Osteoblast (primary cell): ENCODE data around the gene ACSL5. TPM values are rescaled to one million over a fixed set of nuclear protein-coding genes. Genes with fewer than 3 reads are reported as not detected.

Experiments used
- DNase-seq: peaks from one replicate; pipeline ENCODE4 v3.0.0; 2011; ENCODE audit warnings: low spot score, mixed read lengths; ENCODE audit not compliant: insufficient read length; ENCODE audit errors: missing footprints
- H2AFZ ChIP-seq: 2 replicates; pipeline ENCODE4 v1.6.0; 2011; ENCODE audit warnings: mild to moderate bottlenecking, low read length
- H3K27ac ChIP-seq: 2 replicates; pipeline ENCODE4 v1.5.1; 2011; ENCODE audit warnings: mild to moderate bottlenecking, low read depth, low read length, moderate library complexity
- H3K27me3 ChIP-seq: 2 replicates; pipeline ENCODE4 v1.6.0; 2012; ENCODE audit warnings: mild to moderate bottlenecking, control low read depth, inconsistent platforms, low read length, moderate library complexity; ENCODE audit not compliant: insufficient read depth
- H3K36me3 ChIP-seq: 2 replicates; pipeline ENCODE4 v1.5.1; 2011; ENCODE audit warnings: mild to moderate bottlenecking, low read length, control low read depth, moderate library complexity; ENCODE audit not compliant: insufficient read depth
- H3K4me1 ChIP-seq: 2 replicates; pipeline ENCODE4 v1.5.1; 2011; ENCODE audit warnings: mild to moderate bottlenecking, low read length, control low read depth, moderate library complexity; ENCODE audit not compliant: insufficient read depth
- H3K4me2 ChIP-seq: 2 replicates; pipeline ENCODE4 v1.6.0; 2011; ENCODE audit warnings: mild to moderate bottlenecking, low read length; ENCODE audit not compliant: insufficient read depth
- H3K4me3 ChIP-seq: fragments of 200-600 bp; sonication (generic); 3 replicates; pipeline ENCODE4 v1.5.1; 2012; ENCODE audit warnings: mild to moderate bottlenecking, low read length, inconsistent platforms; ENCODE audit not compliant: insufficient read depth
- H3K79me2 ChIP-seq: 2 replicates; pipeline ENCODE4 v1.6.0; 2012; ENCODE audit warnings: mild to moderate bottlenecking, low read length, control low read depth, inconsistent platforms; ENCODE audit not compliant: insufficient read depth
- H3K9me3 ChIP-seq: 2 replicates; pipeline ENCODE4 v1.5.1; 2011; ENCODE audit warnings: low read depth, low read length, control low read depth
- H4K20me1 ChIP-seq: 2 replicates; pipeline ENCODE4 v1.6.0; 2012; ENCODE audit warnings: mild to moderate bottlenecking, low read length, control low read depth; ENCODE audit not compliant: insufficient read depth
- total RNA-seq: library from RNA; depleted of rRNA; stranded (reverse); fragments of >200 nt; gene quantifications from 2 replicates; pipeline ENCODE4 v1.2.3, GENCODE V29; 2012
- TF ChIP-seq, protein P1 (sequence below): IDR thresholded peaks from 2 replicates; pipeline ENCODE4 v1.5.1; 2011; ENCODE audit warnings: mild to moderate bottlenecking, low read depth, low read length, moderate library complexity; ENCODE audit errors: extremely low read depth

The ACSL5 gene
- total RNA-seq, 1 donor = 5.1 TPM

DNA sequence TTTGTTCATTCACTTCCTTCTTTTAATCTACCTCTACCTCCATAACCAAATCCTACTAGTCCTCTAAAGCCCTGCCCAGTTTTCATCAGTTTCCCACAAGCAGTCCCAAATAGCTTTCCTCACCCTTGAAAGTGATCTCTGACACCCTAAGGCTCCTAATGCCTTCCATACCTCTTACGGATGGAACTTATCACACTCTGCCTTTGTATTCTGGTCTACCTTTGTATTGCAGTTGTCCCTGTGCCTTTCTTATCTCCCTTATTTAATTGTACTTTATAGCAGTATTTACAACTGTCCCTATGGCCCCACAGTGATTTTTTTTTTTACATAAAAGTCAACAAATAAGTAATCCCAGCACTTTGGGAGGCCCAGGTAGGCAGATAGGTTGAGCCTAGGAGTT is 33.8 kb downstream of the ACSL5 start:
- DNase-seq = no peak
- Histone ChIP-seq H3K4me2 (no peak overlapping the region), H4K20me1 (no peaks in the 10 kb centered on the region), H3K4me3 (no peak overlapping the region), H3K36me3 (no peaks in the 10 kb centered on the region), H3K9me3 (no peaks in the 10 kb centered on the region), H3K79me2 (no peaks in the 10 kb centered on the region), H3K27ac (no peak overlapping the region), H3K4me1 (no peaks in the 10 kb centered on the region), H2AFZ (no peak overlapping the region), H3K27me3 (no peaks in the 10 kb centered on the region)
- TF ChIP-seq, protein P1, sequence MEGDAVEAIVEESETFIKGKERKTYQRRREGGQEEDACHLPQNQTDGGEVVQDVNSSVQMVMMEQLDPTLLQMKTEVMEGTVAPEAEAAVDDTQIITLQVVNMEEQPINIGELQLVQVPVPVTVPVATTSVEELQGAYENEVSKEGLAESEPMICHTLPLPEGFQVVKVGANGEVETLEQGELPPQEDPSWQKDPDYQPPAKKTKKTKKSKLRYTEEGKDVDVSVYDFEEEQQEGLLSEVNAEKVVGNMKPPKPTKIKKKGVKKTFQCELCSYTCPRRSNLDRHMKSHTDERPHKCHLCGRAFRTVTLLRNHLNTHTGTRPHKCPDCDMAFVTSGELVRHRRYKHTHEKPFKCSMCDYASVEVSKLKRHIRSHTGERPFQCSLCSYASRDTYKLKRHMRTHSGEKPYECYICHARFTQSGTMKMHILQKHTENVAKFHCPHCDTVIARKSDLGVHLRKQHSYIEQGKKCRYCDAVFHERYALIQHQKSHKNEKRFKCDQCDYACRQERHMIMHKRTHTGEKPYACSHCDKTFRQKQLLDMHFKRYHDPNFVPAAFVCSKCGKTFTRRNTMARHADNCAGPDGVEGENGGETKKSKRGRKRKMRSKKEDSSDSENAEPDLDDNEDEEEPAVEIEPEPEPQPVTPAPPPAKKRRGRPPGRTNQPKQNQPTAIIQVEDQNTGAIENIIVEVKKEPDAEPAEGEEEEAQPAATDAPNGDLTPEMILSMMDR = no peak

DNA sequence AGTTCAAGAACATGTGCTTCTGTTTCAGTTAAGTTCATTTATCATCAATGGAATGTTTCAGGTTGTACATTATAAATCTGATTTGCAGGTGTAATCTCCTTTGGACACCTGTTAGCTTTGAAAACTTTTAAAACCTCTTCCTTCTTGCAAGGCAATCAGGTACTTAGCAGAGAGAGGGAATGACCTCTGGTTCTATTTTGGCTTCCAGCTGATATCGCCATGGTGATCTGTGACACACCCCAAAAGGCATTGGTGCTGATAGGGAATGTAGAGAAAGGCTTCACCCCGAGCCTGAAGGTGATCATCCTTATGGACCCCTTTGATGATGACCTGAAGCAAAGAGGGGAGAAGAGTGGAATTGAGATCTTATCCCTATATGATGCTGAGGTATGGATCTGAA is 35.4 kb downstream of the ACSL5 start:
- TF ChIP-seq, protein P1 = no peak
- Histone ChIP-seq H3K36me3 (no peaks in the 10 kb centered on the region), H3K4me3 (no peak overlapping the region), H4K20me1 (no peaks in the 10 kb centered on the region), H3K4me2 (no peak overlapping the region), H3K9me3 (no peaks in the 10 kb centered on the region), H3K27ac (no peak overlapping the region), H3K79me2 (no peaks in the 10 kb centered on the region), H2AFZ (no peak overlapping the region), H3K4me1 (no peaks in the 10 kb centered on the region), H3K27me3 (no peaks in the 10 kb centered on the region)
- DNase-seq = no peak

DNA sequence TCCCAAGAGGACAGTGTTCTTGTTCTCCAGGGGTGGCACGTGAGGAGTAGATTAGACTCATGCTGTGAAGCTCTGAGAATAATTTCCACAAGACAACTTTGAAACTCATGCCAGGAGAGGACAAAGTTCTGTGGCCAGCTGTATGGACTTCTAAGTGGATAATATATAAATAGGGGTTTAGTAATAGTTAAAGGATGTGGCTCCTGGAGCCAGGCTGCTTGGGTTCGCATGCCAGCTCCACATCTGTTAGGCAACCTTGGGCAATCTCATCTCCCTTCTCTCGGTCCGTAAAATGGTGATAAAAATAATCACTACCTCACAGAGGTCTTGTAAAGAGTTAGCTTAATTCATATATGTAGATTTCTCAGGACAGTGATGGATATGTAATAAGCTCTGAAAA is 35.8 kb downstream of the ACSL5 start:
- Histone ChIP-seq H3K79me2 (no peaks in the 10 kb centered on the region), H3K27ac (no peak overlapping the region), H3K9me3 (no peaks in the 10 kb centered on the region), H3K36me3 (no peaks in the 10 kb centered on the region), H3K4me1 (no peaks in the 10 kb centered on the region), H3K27me3 (no peaks in the 10 kb centered on the region), H4K20me1 (no peaks in the 10 kb centered on the region), H3K4me2 (no peak overlapping the region), H3K4me3 (no peak overlapping the region), H2AFZ (no peak overlapping the region)
- DNase-seq = no peak
- TF ChIP-seq, protein P1 = no peak

DNA sequence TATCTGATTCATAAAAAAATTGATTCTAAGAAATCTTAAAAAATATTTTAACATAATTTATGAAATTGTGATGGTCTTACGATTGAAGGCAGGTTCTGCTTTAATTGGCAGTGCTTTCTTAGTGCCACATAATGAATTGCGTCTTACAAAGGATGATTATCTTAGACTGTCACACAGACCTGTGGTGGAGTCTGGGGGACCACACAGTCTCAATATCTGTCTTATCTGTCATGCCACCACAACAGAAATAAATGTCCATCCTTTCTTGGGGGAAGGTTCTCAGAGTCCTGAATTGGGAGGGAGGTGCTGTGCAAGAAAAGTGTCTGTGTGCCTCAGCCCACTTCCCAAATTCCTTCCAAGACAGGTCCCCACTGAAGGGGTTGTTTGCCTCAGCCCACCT is 38.8 kb downstream of the ACSL5 start:
- no peaks in the 10 kb centered on the region for H3K36me3 ChIP-seq
- no peaks in the 10 kb centered on the region for H3K9me3 ChIP-seq
- no peak overlapping the region for H3K27ac ChIP-seq
- no peaks in the 10 kb centered on the region for H4K20me1 ChIP-seq
- no peaks in the 10 kb centered on the region for H3K27me3 ChIP-seq
- no peaks in the 10 kb centered on the region for H3K79me2 ChIP-seq
- no peak overlapping the region for H2AFZ ChIP-seq
- no peak overlapping the region for H3K4me3 ChIP-seq
- DNase-seq = no peak
- TF ChIP-seq, protein P1 = no peak
- H3K4me2 ChIP-seq = no peak overlapping the region
- H3K4me1 ChIP-seq = no peaks in the 10 kb centered on the region
